KMS-11 (cell line): ENCODE results near the gene SUN3.

Experiments
- H2AFZ ChIP-seq: fragments of 200-600 bp; sonication (generic); 2 replicates; pipeline ENCODE4 v1.6.1; 2016; ENCODE audit warnings: antibody characterized with exemption, mixed run types, low read depth
- H3K27ac ChIP-seq: fragments of 200-600 bp; sonication (generic); 2 replicates; pipeline ENCODE4 v1.6.1; 2016; ENCODE audit warnings: mild to moderate bottlenecking, mixed run types
- H3K27me3 ChIP-seq: fragments of 200-600 bp; sonication (generic); 2 replicates; pipeline ENCODE4 v1.6.1; 2017; ENCODE audit warnings: mild to moderate bottlenecking, low read depth, mixed run types, moderate library complexity; ENCODE audit not compliant: insufficient read depth
- H3K36me3 ChIP-seq: fragments of 200-600 bp; sonication (generic); 2 replicates; pipeline ENCODE4 v1.6.1; 2017; ENCODE audit warnings: mild to moderate bottlenecking, mixed run types; ENCODE audit not compliant: insufficient read depth
- H3K4me1 ChIP-seq: fragments of 200-600 bp; sonication (generic); 2 replicates; pipeline ENCODE4 v1.6.1; 2016; ENCODE audit warnings: mild to moderate bottlenecking, low read depth, mixed run types; ENCODE audit not compliant: poor library complexity, severe bottlenecking
- H3K4me2 ChIP-seq: fragments of 200-600 bp; sonication (generic); 2 replicates; pipeline ENCODE4 v1.7.0; 2016; ENCODE audit warnings: mild to moderate bottlenecking, mixed run types
- H3K4me3 ChIP-seq: fragments of 200-600 bp; sonication (generic); IDR thresholded peaks from 2 replicates; pipeline ENCODE4 v1.6.1; 2017; ENCODE audit warnings: low read depth, low read length, mixed read lengths; ENCODE audit not compliant: insufficient read depth
- H3K79me2 ChIP-seq: fragments of 200-600 bp; sonication (generic); 2 replicates; pipeline ENCODE4 v1.6.1; 2016; ENCODE audit warnings: low read depth, mixed run types; ENCODE audit not compliant: insufficient read depth
- H3K9ac ChIP-seq: fragments of 200-600 bp; sonication (generic); 2 replicates; pipeline ENCODE4 v1.6.1; 2016; ENCODE audit warnings: mild to moderate bottlenecking, mixed run types
- H4K20me1 ChIP-seq: fragments of 200-600 bp; sonication (generic); 2 replicates; pipeline ENCODE4 v1.6.1; 2016; ENCODE audit warnings: mild to moderate bottlenecking, mixed run types; ENCODE audit not compliant: insufficient read depth
- CTCF ChIP-seq: fragments of 200-600 bp; sonication (generic); conservative IDR thresholded peaks from 2 replicates; pipeline ENCODE4 v1.6.1; 2017; ENCODE audit warnings: low read depth, mild to moderate bottlenecking, antibody characterized with exemption, low read length, moderate library complexity, mixed read lengths

The SUN3 gene

DNA sequence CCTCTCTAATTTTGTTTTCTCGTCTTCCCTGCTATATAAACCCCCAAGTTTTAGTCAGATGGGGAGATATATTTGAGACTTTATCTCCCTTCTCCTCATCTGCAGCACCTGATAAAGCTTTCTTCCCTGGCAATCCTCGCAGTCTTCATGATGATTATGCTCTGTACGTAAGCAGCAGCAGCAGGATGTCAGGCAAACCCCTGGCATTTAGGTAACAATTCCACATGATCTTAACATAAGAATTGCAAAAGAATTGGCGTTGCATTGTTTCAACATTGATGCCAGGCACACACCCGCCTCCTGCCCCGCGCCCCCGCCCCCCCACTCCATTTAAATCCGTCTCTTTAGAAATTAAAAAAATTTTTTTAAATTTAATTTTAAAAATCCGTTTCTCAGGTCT, 86.8 kb downstream of the SUN3 start:
- Histone ChIP-seq H3K4me1 (no peaks in the 10 kb centered on the region), H3K9ac (no peak overlapping the region)

GRCh38 chr7:47941136-47941844, 87.6 kb downstream of the SUN3 start:
- Histone ChIP-seq H2AFZ (no peak overlapping the region), H3K27ac (no peak overlapping the region), H3K4me3 (no peak overlapping the region)

More for the DNA sequence above, 86.8 kb downstream of the SUN3 start:
- no peak overlapping the region for H3K4me2 ChIP-seq
- no peak for TF ChIP-seq CTCF
- no peaks in the 10 kb centered on the region for H3K27me3 ChIP-seq
- no peak overlapping the region for H3K27ac ChIP-seq
- H4K20me1 ChIP-seq: no peaks in the 10 kb centered on the region
- H3K79me2 ChIP-seq: no peaks in the 10 kb centered on the region
- H3K4me3 ChIP-seq: no peak overlapping the region
- no peaks in the 10 kb centered on the region for H3K36me3 ChIP-seq
- no peak overlapping the region for H2AFZ ChIP-seq

GRCh38 chr7:47940088-47941013, 88.6 kb downstream of the SUN3 start:
- Histone ChIP-seq H3K79me2 (no peaks in the 10 kb centered on the region), H4K20me1 (no peaks in the 10 kb centered on the region), H3K4me2 (no peak overlapping the region), H2AFZ (no peak overlapping the region), H3K9ac (no peak overlapping the region), H3K4me3 (no peak overlapping the region), H3K27me3 (no peaks in the 10 kb centered on the region), H3K4me1 (no peaks in the 10 kb centered on the region), H3K36me3 (no peaks in the 10 kb centered on the region), H3K27ac (no peak overlapping the region)
- TF ChIP-seq CTCF: no peak

More at GRCh38 chr7:47941136-47941844, 87.6 kb downstream of the SUN3 start:
- H3K27me3 ChIP-seq: no peaks in the 10 kb centered on the region
- no peak overlapping the region for H3K9ac ChIP-seq
- no peak for TF ChIP-seq CTCF
- no peak overlapping the region for H3K4me2 ChIP-seq
- H3K79me2 ChIP-seq: no peaks in the 10 kb centered on the region
- H3K36me3 ChIP-seq: no peaks in the 10 kb centered on the region
- no peaks in the 10 kb centered on the region for H4K20me1 ChIP-seq
- no peaks in the 10 kb centered on the region for H3K4me1 ChIP-seq

- TF ChIP-seq CTCF: no peak
- H3K27ac ChIP-seq: no peak overlapping the region
- no peaks in the 10 kb centered on the region for H3K79me2 ChIP-seq
- H3K4me1 ChIP-seq: no peaks in the 10 kb centered on the region
- no peak overlapping the region for H3K9ac ChIP-seq
- H4K20me1 ChIP-seq: no peaks in the 10 kb centered on the region
- no peaks in the 10 kb centered on the region for H3K27me3 ChIP-seq
- H3K4me2 ChIP-seq: no peak overlapping the region
- no peak overlapping the region for H3K4me3 ChIP-seq
- no peaks in the 10 kb centered on the region for H3K36me3 ChIP-seq
- H2AFZ ChIP-seq: no peak overlapping the region
Measured at GRCh38 chr7:47939425-47940036, 89.4 kb downstream of the SUN3 start.
